H9 (cell line): Measurements from ENCODE around the gene ZPR1. TPM values are rescaled to one million over a fixed set of nuclear protein-coding genes. Genes with fewer than 3 reads are reported as not detected.
"Not testable (repeated sequence)": the region's sequence is repeated elsewhere in the genome, so short reads cannot be mapped to it uniquely, and the experiment has no call there.

ENCODE experiments used
- DNase-seq: peaks from one replicate; pipeline ENCODE4 v3.0.0-alpha.2; 2017
- H2AFZ ChIP-seq: one replicate; pipeline ENCODE4 v1.6.1; 2013; ENCODE audit warnings: mild to moderate bottlenecking, low read length, control low read depth, moderate library complexity
- H2AK5ac ChIP-seq: 2 replicates; pipeline ENCODE4 v1.6.1; 2013; ENCODE audit warnings: low read length, control low read depth, mixed read lengths; ENCODE audit not compliant: insufficient read length
- H2BK120ac ChIP-seq: one replicate; pipeline ENCODE4 v1.6.1; 2013; ENCODE audit warnings: low read depth, mild to moderate bottlenecking, low read length, control low read depth, inconsistent platforms; ENCODE audit not compliant: poor library complexity, severe bottlenecking
- H2BK12ac ChIP-seq: 2 replicates; pipeline ENCODE4 v1.6.1; 2013; ENCODE audit warnings: low read length, control low read depth, mixed read lengths, low read depth; ENCODE audit not compliant: insufficient read length
- H2BK15ac ChIP-seq: 2 replicates; pipeline ENCODE4 v1.6.1; 2013; ENCODE audit warnings: low read depth, low read length, control low read depth
- H2BK20ac ChIP-seq: one replicate; pipeline ENCODE4 v1.6.1; 2013; ENCODE audit warnings: low read depth, mild to moderate bottlenecking, low read length, control low read depth, inconsistent platforms; ENCODE audit not compliant: poor library complexity, severe bottlenecking
- H2BK5ac ChIP-seq: 2 replicates; pipeline ENCODE4 v1.6.1; 2013; ENCODE audit warnings: low read length, control low read depth, mixed read lengths; ENCODE audit not compliant: insufficient read length
- H3K14ac ChIP-seq: 2 replicates; pipeline ENCODE4 v1.6.1; 2013; ENCODE audit warnings: low read length, control low read depth; ENCODE audit not compliant: insufficient read depth
- H3K18ac ChIP-seq: 2 replicates; pipeline ENCODE4 v1.6.1; 2013; ENCODE audit warnings: low read depth, mild to moderate bottlenecking, mixed read lengths, low read length, control low read depth; ENCODE audit not compliant: insufficient read length
- H3K23ac ChIP-seq: 2 replicates; pipeline ENCODE4 v1.6.1; 2013; ENCODE audit warnings: low read length, control low read depth, mixed read lengths, low read depth; ENCODE audit not compliant: insufficient read length
- H3K23me2 ChIP-seq: 2 replicates; pipeline ENCODE4 v1.6.1; 2013; ENCODE audit warnings: low read depth, mild to moderate bottlenecking, mixed read lengths, low read length, control low read depth; ENCODE audit not compliant: insufficient read length, poor library complexity, severe bottlenecking
- H3K27ac ChIP-seq: 2 replicates; pipeline ENCODE4 v1.5.1; 2013; ENCODE audit warnings: low read length, control low read depth, mixed read lengths, low read depth; ENCODE audit not compliant: insufficient read length
- H3K27me3 ChIP-seq: 2 replicates; pipeline ENCODE4 v1.6.1; 2013; ENCODE audit warnings: low read length, control low read depth, inconsistent platforms; ENCODE audit not compliant: insufficient read depth
- H3K4ac ChIP-seq: 2 replicates; pipeline ENCODE4 v1.6.1; 2013; ENCODE audit warnings: low read depth, mild to moderate bottlenecking, control low read depth, inconsistent platforms, low read length, moderate library complexity
- H3K4me1 ChIP-seq: 2 replicates; pipeline ENCODE4 v1.6.1; 2013; ENCODE audit warnings: low read length, control low read depth, inconsistent platforms; ENCODE audit not compliant: insufficient read depth
- H3K4me2 ChIP-seq: 2 replicates; pipeline ENCODE4 v1.6.1; 2013; ENCODE audit warnings: low read length, control low read depth, mixed read lengths; ENCODE audit not compliant: insufficient read length, insufficient read depth
- H3K56ac ChIP-seq: 2 replicates; pipeline ENCODE4 v1.6.1; 2013; ENCODE audit warnings: low read depth, mild to moderate bottlenecking, mixed read lengths, low read length, control low read depth; ENCODE audit not compliant: insufficient read length
- H3K79me1 ChIP-seq: 2 replicates; pipeline ENCODE4 v1.6.1; 2013; ENCODE audit warnings: low read depth, mild to moderate bottlenecking, moderate library complexity, low read length, control low read depth, inconsistent platforms; ENCODE audit not compliant: insufficient read depth, poor library complexity, severe bottlenecking
- H3K79me2 ChIP-seq: 2 replicates; pipeline ENCODE4 v1.6.1; 2013; ENCODE audit warnings: low read length, control low read depth, inconsistent platforms; ENCODE audit not compliant: insufficient read depth
- H3K9ac ChIP-seq: 2 replicates; pipeline ENCODE4 v1.6.1; 2013; ENCODE audit warnings: low read length, control low read depth, mixed read lengths; ENCODE audit not compliant: insufficient read length; ENCODE audit errors: extremely low read depth
- H3K9me3 ChIP-seq: one replicate; pipeline ENCODE4 v1.6.1; 2013; ENCODE audit warnings: low read depth, low read length, inconsistent platforms; ENCODE audit not compliant: control insufficient read depth
- H3T11ph ChIP-seq: one replicate; pipeline ENCODE4 v1.6.1; 2013; ENCODE audit warnings: mild to moderate bottlenecking, low read length, control low read depth, inconsistent platforms
- H4K20me1 ChIP-seq: one replicate; pipeline ENCODE4 v1.6.1; 2013; ENCODE audit not compliant: control insufficient read depth, insufficient read length, insufficient read depth
- H4K5ac ChIP-seq: 2 replicates; pipeline ENCODE4 v1.6.1; 2013; ENCODE audit warnings: low read depth, mild to moderate bottlenecking, mixed read lengths, low read length, control low read depth; ENCODE audit not compliant: insufficient read length
- H4K8ac ChIP-seq: replicated peaks from 2 replicates; pipeline ENCODE4 v1.6.1; 2013; ENCODE audit warnings: low read length, control low read depth, mixed read lengths, low read depth; ENCODE audit not compliant: insufficient read length
- H4K91ac ChIP-seq: 2 replicates; pipeline ENCODE4 v1.6.1; 2013; ENCODE audit warnings: low read depth, mild to moderate bottlenecking, moderate library complexity, mixed read lengths, low read length, control low read depth; ENCODE audit not compliant: insufficient read length
- H3K27ac Mint-ChIP-seq, 3 experiments: 2 replicates in 2 of 3; 3 replicates in 1 of 3; pipeline ENCODE4 v1.8.0; 2020 to 2021; ENCODE audit warnings: mixed read lengths in 3 of 3, mild to moderate bottlenecking in 1 of 3, moderate library complexity in 1 of 3
- H3K27me3 Mint-ChIP-seq: 2 replicates; pipeline ENCODE4 v1.8.0; 2021; ENCODE audit warnings: low read depth, mild to moderate bottlenecking, moderate library complexity, mixed read lengths
- H3K36me3 Mint-ChIP-seq, 3 experiments: 2 replicates in 2 of 3; 3 replicates in 1 of 3; pipeline ENCODE4 v1.8.0; 2020 to 2021; ENCODE audit warnings: low read depth in 3 of 3, mixed read lengths in 3 of 3; ENCODE audit not compliant: insufficient read depth in 1 of 3
- H3K4me1 Mint-ChIP-seq, 2 experiments: 2 replicates each; pipeline ENCODE4 v1.8.0; 2020; ENCODE audit warnings: mixed read lengths in 2 of 2
- H3K4me3 Mint-ChIP-seq, 2 experiments: 2 replicates in 1 of 2; 3 replicates in 1 of 2; pipeline ENCODE4 v1.8.0; 2020 to 2021; ENCODE audit warnings: mild to moderate bottlenecking in 2 of 2, mixed read lengths in 2 of 2, moderate library complexity in 1 of 2
- H3K9me3 Mint-ChIP-seq, 2 experiments: 2 replicates in 1 of 2; 3 replicates in 1 of 2; pipeline ENCODE4 v1.8.0; 2020; ENCODE audit warnings: mild to moderate bottlenecking in 2 of 2, mixed read lengths in 2 of 2, moderate library complexity in 1 of 2
- whole genome bisulfite sequencing: extraction: QIAGEN DNeasy Blood & Tissue Kit; methylation state at CpG from one replicate; pipeline ENCODE4 v1.1.7; 2013; ENCODE audit warnings: missing lambda C conversion rate, low lambda C conversion rate, mixed read lengths; ENCODE audit not compliant: insufficient read length; ENCODE audit errors: extremely low coverage; 5-methylcytosine and 5-hydroxymethylcytosine counted together
- total RNA-seq: library from RNA; stranded (reverse); gene quantifications from 2 replicates; pipeline ENCODE4 v1.2.1, GENCODE V29; 2021
- TF ChIP-seq, protein P1 (sequence below): fragments of 200-600 bp; sonication (generic); conservative IDR thresholded peaks from 3 replicates; pipeline ENCODE4 v1.8.0; 2021; ENCODE audit warnings: antibody characterized with exemption, mild to moderate bottlenecking

Gene ZPR1
- total RNA-seq, 1 experiment from 2014 or later, result 82.0 TPM

DNA sequence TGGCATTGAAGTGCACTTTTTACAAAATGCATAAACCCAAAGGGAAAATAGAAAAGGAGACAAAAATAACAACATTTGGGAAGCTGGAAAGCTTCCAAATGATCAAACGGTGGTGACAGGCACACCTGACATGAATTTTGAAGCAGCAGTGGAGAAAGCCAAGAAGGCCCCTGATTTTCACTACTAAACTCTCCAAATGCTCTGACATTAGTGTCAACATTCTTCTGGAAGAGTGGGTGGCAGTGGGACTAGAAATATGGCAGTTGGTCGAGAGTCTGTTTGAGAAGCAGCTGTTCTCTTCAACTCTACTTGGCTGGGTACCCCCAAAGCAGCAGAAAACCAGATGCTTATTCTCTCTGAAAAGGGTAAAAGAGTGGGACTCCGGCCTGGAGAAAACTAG is 16.2 kb upstream of the ZPR1 start:
- Mint-ChIP-seq H3K36me3 (no peaks in the 10 kb centered on the region), H3K27me3 (peaks cover 2% of the 10 kb centered on the region)

DNA sequence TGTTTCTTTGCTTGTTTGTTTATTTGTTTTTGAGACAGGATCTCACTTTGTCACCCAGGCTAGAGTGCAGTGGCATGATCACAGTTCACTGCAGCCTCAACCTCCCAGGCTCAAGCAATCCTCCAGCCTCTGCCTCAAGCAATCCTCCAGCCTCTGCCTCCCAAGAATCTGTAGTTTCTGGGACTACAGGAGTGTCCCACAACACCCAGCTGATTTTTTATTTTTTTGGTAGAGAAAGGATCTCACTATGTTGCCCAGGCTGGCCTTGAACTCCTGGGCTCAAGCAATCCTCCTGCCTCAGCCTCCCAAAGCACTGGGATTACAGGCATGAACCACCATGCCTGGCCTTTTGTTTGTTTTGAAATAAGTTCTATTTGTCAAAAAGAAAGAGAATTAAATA is 13.8 kb upstream of the ZPR1 start:
- not testable (repeated sequence) for DNase-seq, H2BK120ac ChIP-seq, H3K4me1 ChIP-seq, H3K23me2 ChIP-seq, H3T11ph ChIP-seq, H3K27me3 Mint-ChIP-seq, H4K5ac ChIP-seq, H3K9me3 ChIP-seq, H3K23ac ChIP-seq, H3K4me2 ChIP-seq, H3K27ac ChIP-seq, H4K20me1 ChIP-seq, H3K27me3 ChIP-seq, H3K56ac ChIP-seq, H2AFZ ChIP-seq, H3K27ac Mint-ChIP-seq, H4K8ac ChIP-seq, H3K4me3 Mint-ChIP-seq, H3K4me1 Mint-ChIP-seq, H3K36me3 Mint-ChIP-seq, H3K18ac ChIP-seq, H2BK12ac ChIP-seq, H4K91ac ChIP-seq, H3K4ac ChIP-seq, H2BK5ac ChIP-seq, H2AK5ac ChIP-seq, H3K79me1 ChIP-seq, H3K9ac ChIP-seq, H2BK15ac ChIP-seq, H3K79me2 ChIP-seq, H3K9me3 Mint-ChIP-seq, H3K14ac ChIP-seq, H2BK20ac ChIP-seq

More for the DNA sequence above, 16.2 kb upstream of the ZPR1 start:
- no peaks in the 10 kb centered on the region; a peak in 1 of 5 replicates for H3K9me3 Mint-ChIP-seq
- Histone ChIP-seq H2BK20ac (no peak overlapping the region), H3K27ac (no peak overlapping the region), H2BK15ac (no peak overlapping the region), H3K9me3 (no peaks in the 10 kb centered on the region), H3K4me1 (no peaks in the 10 kb centered on the region), H4K8ac (no peak overlapping the region), H4K5ac (no peak overlapping the region), H3K18ac (no peak overlapping the region), H2BK12ac (no peak overlapping the region), H4K20me1 (no peaks in the 10 kb centered on the region), H3K23ac (no peak overlapping the region), H3K79me2 (no peaks in the 10 kb centered on the region), H2BK5ac (no peak overlapping the region), H3K79me1 (no peaks in the 10 kb centered on the region), H2AK5ac (no peak overlapping the region), H3K14ac (no peak overlapping the region), H2AFZ (no peak overlapping the region), H3T11ph (no peak overlapping the region), H2BK120ac (no peak overlapping the region), H4K91ac (no peak overlapping the region), H3K27me3 (no peaks in the 10 kb centered on the region), H3K4ac (no peak overlapping the region), H3K9ac (no peak overlapping the region), H3K23me2 (no peaks in the 10 kb centered on the region), H3K4me2 (no peak overlapping the region), H3K56ac (no peak overlapping the region)
- no peak for DNase-seq
- TF ChIP-seq, protein P1, sequence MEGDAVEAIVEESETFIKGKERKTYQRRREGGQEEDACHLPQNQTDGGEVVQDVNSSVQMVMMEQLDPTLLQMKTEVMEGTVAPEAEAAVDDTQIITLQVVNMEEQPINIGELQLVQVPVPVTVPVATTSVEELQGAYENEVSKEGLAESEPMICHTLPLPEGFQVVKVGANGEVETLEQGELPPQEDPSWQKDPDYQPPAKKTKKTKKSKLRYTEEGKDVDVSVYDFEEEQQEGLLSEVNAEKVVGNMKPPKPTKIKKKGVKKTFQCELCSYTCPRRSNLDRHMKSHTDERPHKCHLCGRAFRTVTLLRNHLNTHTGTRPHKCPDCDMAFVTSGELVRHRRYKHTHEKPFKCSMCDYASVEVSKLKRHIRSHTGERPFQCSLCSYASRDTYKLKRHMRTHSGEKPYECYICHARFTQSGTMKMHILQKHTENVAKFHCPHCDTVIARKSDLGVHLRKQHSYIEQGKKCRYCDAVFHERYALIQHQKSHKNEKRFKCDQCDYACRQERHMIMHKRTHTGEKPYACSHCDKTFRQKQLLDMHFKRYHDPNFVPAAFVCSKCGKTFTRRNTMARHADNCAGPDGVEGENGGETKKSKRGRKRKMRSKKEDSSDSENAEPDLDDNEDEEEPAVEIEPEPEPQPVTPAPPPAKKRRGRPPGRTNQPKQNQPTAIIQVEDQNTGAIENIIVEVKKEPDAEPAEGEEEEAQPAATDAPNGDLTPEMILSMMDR, result no peak
- no peaks in the 10 kb centered on the region for H3K4me1 Mint-ChIP-seq
- WGBS, result no CpG with 5 or more reads among the region's 3 CpGs
- H3K4me3 Mint-ChIP-seq, result no peak overlapping the region
- H3K27ac Mint-ChIP-seq, result no peak overlapping the region
